ENCODE measurements around the gene KIAA0040.

DNA sequence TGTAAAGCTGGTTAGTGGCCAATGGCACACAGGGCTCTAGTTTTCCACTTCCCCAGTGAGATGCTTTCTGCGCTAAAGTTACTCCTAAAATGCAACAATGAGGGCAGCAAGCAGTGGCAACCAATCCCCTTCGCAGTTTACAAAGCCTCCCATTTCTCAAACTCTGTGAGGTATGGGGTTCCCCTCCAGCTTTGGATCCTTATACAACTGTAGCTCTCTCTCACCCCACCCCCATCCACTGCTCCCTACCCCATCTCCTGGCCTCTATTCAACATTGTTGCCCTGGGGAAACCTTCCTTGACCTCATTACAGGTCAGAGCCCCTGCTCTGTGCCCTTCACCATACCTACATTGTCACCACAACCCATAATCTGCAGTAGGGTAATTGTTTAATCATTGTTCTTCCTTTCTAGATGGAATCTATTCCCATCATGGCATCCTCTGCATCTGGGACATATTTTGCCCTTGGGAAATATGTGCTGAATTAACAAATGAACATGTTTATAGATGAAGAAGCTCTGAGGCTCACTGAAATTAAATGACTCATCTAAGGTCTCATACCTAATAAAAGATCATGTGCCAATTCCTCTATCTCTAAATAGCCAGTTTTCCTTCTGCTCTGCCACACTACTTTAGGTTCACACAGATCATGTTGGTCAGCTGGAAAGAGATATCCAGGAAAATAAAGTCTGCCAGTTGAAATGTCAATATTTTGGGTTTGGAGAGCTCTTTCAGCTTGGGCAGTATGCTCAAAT is 12.6 kb downstream of the KIAA0040 start:
- no peak for TF ChIP-seq CTCF (conservative IDR thresholded peaks at IDR 0.05; ENCODE audit: low read length)
- no peak for TF ChIP-seq EZH2phosphoT487 (IDR thresholded peaks at IDR 0.05; ENCODE audit: borderline replicate concordance)
